Activated CD4-positive, CD25-positive, alpha-beta regulatory T cell (primary cell): ENCODE data around the gene ATF6B.

Experiments used
- DNase-seq, 4 experiments: peaks; one replicate each; lab custom pipeline; 2025; lab: John Stamatoyannopoulos, UW

ATF6B gene

DNA sequence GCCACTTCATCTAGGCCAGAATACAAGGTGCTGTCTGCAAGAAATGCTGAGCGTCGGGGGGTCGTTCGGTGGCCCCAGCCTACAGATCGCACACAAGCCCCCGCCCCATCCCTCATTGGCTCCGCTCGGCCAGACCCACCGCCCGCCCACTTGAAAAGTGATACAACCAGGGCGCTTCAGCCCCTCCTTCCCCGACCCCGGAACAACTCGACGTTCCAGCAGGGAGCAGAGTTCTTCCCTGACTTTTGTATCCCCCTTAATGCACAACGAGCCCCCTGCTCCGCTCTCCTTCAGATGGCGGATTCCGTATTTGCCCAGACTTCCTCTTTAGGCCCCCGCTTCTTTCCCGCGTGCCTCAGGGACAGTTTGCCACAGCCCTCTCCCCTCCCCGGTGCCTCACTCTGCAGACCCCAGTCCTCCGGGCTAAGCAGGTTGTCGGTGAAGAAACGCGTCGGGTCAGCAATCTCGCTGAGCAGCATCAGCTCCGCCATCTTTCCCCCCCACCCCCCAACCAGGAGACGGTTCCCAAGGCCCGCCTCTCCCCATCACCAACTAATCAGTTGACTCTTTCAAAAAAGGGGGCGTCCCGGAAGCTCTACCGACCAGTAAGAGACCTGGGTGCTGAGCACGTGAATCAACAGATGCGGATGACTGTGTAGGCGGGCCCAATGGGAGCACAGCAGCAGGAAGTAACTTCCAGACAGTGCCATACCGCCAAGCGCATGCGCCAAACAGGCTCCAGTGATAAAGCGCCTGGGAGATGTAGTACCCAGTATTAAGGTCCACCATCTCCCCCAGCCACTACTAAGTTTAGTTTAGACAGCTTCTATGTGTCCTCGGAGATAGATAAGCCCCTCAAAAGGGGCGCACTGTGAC is at the start of gene ATF6B:
TSS of gene ATF6B (minus strand) at position 530 of the 876 bp plus-strand sequence. CDS start at position 491, 39 bp downstream.
- DNase-seq: peak; percentile 83 to 95 (median 92)

DNA sequence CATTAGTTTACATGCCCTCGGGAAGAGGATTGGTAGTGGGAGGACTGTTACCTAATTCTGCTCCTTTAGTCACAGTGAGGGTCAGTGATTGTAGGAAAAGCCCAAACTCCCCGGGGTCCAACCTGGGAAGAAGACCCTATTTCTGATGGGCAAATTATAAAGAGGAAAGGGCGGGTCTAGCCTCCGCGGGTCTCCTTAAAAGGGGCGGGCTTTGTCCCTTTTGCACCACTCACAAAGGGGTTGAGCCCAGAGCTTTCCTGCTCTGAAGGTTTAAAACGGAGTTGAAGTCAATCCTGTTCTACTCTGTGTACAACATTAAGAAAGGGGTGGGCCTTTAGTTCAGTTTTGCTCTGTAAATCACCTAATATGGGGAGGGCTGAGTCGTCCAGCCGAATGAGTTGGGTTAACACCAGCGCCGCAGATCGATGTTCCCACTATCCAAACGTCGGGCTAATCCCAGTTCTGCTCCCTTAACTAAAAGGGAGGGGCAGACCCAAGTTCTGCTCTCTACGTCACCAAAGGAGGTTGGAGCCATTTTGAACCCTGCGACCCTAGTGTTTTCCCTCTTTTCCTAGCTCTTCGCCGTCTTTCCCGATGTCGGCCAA is 49.2 kb upstream of the ATF6B start:
- no peak for DNase-seq

GRCh38 chr6:32176476-32177182 is 48.6 kb upstream of the ATF6B start:
- DNase-seq: no peak

- peak; percentile 86 to 94 (median 90) for DNase-seq
Observed at GRCh38 chr6:32175711-32176475, 47.8 kb upstream of the ATF6B start, which contains the start of gene AGPAT1. AGPAT1 (minus strand) TSS chr6:32176084; CDS start chr6:32171496, 4,588 bp downstream.

DNA sequence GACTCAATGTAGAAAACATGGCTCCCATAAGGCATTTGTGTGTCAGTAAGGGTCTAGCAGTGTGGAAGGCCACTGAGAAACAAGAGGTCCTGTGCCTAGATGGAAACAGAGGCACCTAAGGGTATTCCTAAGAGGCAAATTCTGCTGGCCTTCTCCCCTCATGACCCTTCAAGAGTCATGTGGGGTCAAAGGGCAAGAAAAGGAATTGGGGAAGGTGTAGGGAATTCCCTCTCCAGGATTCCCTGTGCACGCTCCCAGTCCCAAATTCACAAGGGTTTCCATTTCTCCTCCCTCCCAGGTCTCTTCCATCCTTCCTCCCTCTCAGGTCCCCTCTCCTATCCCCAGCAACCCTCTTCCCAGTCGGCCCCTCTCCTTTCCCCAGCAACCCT is 47.3 kb upstream of the ATF6B start:
- DNase-seq: no peak

GRCh38 chr6:32174416-32174815 is 46.4 kb upstream of the ATF6B start:
- DNase-seq: no peak

DNA sequence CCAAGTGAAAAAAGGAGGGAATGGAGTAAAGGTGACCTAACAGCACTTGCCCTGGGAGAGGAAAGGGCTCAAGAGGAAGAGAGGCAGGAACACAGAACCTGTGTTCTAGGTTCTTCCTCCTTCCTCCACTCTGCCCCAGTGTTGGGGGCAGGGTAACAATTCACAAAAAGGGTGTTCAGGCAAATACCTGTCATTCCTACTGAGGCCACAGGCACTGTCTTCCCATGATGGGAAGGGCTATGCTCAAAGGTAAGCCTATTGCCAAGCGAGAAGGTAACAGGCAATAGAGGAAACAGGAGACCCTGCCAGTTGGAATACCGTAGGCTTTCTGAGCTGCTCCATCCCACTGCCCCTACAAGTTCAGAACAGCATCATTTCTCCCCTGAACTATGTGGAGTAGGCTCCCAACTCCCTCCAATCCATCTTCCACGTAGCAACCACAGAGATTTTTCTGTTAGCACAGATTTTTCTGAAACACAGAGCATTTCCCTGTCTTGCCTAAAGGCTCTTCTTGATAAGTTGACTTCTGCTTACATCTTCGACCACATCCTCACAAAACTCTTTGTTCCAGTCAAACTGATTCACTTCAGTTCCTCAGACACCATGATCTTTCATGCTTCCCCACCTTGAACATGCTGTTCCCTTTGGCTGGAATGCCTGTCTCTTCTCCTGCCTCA is 45.1 kb upstream of the ATF6B start:
- DNase-seq: no peak

GRCh38 chr6:32171234-32171633 is 43.2 kb upstream of the ATF6B start:
- no peak for DNase-seq

DNA sequence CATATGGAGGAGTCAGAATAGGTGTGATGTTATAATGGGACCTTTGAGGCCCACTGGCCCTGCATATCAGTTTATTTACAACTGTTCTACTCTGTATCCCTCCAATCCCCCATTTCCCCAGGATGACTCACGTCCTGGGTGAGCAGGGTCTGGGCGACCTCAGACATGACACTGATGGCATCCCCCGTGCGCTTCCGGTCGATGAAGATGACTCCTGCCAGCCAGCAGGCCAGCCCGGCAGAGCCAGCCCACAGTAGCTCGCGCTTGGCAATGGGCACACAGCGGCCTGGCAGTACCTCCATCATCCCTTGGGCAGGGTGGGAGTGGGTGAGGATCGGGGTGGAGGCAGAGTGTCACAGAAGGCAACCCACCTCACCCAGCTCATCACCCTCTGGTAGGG is 42.2 kb upstream of the ATF6B start:
- DNase-seq: no peak

DNA sequence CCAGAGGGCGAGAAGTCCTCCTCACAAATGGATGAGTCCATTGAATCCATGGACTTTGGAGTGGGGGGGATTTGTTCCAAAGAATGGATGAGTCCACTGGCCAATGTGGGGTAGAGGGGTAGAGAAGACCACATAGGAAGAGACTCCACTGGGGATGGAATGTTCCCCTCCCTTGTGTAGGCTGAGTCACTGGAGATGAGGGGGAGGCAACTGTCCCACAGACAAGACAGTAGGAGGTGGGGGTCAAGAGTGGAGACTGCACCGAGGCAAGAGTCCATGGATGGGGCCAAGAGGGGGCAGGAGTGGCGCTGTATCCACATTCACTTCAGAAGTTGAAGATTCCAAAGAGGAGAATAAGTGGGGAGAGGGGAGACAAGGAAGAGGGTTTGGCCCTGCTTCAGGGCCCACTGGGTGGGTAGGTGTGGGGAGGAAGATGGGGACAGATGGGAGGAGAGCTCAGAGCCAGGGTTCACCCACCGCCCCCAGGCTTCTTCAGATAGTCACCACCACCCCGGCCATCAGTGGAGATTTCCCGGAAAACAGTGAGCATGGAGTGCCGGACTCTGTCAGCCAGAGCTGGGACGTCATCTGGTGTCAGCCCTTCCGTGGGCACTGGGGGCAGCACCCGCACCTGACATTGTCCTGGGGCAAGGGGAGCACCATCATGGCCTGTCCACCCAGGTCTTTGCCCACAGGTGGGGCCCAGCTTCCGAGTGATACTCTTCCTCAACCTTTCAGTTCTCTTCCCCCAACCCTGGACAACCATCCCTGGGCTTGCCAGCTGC is 41.0 kb upstream of the ATF6B start:
- no peak for DNase-seq

- DNase-seq: no peak
Observed at GRCh38 chr6:32168350-32168749, 40.3 kb upstream of the ATF6B start.

- no peak for DNase-seq
Observed at GRCh38 chr6:32167761-32168262, 39.8 kb upstream of the ATF6B start.

GRCh38 chr6:32167154-32167760 is 39.2 kb upstream of the ATF6B start:
- DNase-seq: no peak

GRCh38 chr6:32166411-32167061 is 38.5 kb upstream of the ATF6B start:
- DNase-seq: no peak

DNA sequence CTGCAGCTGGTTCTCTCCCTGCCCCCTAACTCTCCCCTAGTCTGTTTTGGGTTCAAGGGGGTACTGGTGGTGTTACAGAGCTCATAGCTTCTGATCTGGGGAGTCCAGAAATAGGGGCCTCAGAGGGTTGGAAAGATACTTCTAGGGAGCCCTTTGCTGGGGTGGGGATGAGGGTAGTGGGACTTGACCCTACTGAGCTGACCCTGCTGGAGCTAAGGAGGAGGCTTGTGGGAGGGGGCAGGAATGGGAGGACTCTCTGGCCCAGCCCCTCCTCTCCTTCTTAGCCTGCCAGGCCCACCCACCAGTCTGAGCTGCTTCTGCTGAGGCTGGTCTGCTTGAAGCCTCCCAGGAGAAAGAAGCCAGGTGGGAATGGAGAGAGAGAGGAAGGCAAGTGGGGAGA is 36.2 kb upstream of the ATF6B start, which contains the start of gene EGFL8:
TSS of gene EGFL8 (plus strand) at position 301 of the 400 bp plus-strand sequence. CDS start 1,571 bp downstream, outside the sequence.
- DNase-seq: no peak

DNA sequence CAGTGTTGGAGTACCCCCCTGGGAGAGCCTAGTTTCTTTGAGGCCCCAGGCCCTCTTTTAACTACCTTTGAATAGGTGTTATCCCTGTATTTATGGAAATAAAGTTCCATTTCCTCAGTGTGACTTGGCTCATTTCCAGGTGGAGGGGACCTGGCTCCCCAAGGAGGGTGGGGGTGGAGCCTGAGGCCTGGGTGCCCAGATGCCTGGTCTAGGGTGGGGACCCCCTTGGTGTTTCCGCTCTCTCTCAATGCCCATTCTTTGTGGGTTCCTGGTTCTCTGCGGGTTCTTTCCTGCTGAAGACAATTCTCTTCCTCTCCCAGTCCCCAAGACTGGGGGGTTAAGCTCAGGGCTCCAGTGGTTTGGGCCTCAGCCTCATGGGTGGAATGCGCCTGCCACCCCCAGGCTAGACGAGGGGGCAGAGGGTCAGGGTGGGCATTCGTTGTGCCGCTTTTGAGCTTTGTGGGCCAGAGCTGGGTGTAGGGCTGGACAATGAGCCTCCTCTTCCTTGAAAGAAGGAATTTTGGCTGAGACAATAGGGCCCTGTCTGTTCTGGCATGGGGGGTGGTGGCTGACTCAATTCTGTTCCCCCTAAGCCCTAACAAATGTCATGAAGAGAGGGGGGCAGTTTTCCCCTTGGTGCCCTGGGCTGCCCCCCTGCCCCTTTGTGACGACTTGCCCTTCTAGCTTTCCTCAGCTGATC is 35.7 kb upstream of the ATF6B start:
- DNase-seq: no peak

GRCh38 chr6:32158052-32158451 is 30.0 kb upstream of the ATF6B start:
- no peak for DNase-seq

DNA sequence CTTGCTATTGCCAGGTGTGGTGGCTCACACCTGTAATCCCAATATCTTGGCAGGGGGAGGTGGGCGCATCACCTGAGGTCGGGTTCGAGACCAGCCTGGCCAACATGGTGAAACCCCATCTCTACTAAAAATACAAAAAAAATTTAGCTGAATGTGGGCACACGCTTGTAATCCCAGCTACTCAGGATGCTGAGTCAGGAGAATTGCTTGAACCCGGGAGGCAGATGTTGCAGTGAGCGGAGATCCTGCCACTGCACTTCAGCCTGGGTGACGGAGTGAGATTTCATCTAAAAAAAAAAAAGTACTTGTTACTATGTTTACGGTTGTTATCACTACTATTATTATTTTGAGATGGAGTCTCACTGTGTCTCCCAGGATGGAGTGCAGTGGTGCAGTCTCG is 28.8 kb upstream of the ATF6B start:
- DNase-seq: no peak
